GM19395 (cell line): ENCODE data around the gene LRRN1.
"Not testable (repeated sequence)": the region's sequence is repeated elsewhere in the genome, so short reads cannot be mapped to it uniquely, and the experiment has no call there.

Experiments
- ATAC-seq: cut with Tn5 transposase; IDR thresholded peaks from one replicate; pipeline ENCODE4 v1.9.1; 2021; ENCODE audit warnings: mild to moderate bottlenecking, moderate library complexity; ENCODE audit not compliant: unreplicated experiment

Gene LRRN1

GRCh38 chr3:3806092-3806491, 6.9 kb downstream of the LRRN1 start:
- ATAC-seq = no peak

- ATAC-seq = no peak
Observed at GRCh38 chr3:3806856-3807255, 7.6 kb downstream of the LRRN1 start.

- no peak for ATAC-seq
Observed at GRCh38 chr3:3813013-3813412, 13.8 kb downstream of the LRRN1 start.

- ATAC-seq = no peak
Observed at GRCh38 chr3:3815206-3815605, 16.0 kb downstream of the LRRN1 start.

- ATAC-seq = no peak
Observed at GRCh38 chr3:3816034-3816433, 16.8 kb downstream of the LRRN1 start.

GRCh38 chr3:3817865-3818264, 18.6 kb downstream of the LRRN1 start:
- no peak for ATAC-seq

- no peak for ATAC-seq
Observed at GRCh38 chr3:3821777-3822176, 22.5 kb downstream of the LRRN1 start.

- no peak for ATAC-seq
Observed at GRCh38 chr3:3825035-3825434, 25.8 kb downstream of the LRRN1 start.

GRCh38 chr3:3826521-3826920, 27.3 kb downstream of the LRRN1 start:
- no peak for ATAC-seq

- no peak for ATAC-seq
Observed at GRCh38 chr3:3827111-3827510, 27.9 kb downstream of the LRRN1 start.

GRCh38 chr3:3828417-3828816, 29.2 kb downstream of the LRRN1 start:
- not testable (repeated sequence) for ATAC-seq

GRCh38 chr3:3836845-3837244, 37.6 kb downstream of the LRRN1 start:
- ATAC-seq = no peak

GRCh38 chr3:3842356-3842755, 43.1 kb downstream of the LRRN1 start:
- ATAC-seq = no peak

- ATAC-seq = no peak
Observed at GRCh38 chr3:3847994-3848922, 49.0 kb downstream of the LRRN1 start.

- no peak for ATAC-seq
Observed at GRCh38 chr3:3848923-3849275, 49.7 kb downstream of the LRRN1 start.

- peak; percentile 77 for ATAC-seq
Observed at GRCh38 chr3:3851621-3852323, 52.5 kb downstream of the LRRN1 start.

GRCh38 chr3:3853544-3853943, 54.3 kb downstream of the LRRN1 start:
- no peak for ATAC-seq

- ATAC-seq = no peak
Observed at GRCh38 chr3:3855056-3855455, 55.8 kb downstream of the LRRN1 start.

- ATAC-seq = no peak
Observed at GRCh38 chr3:3860235-3860634, 61.0 kb downstream of the LRRN1 start.

GRCh38 chr3:3862534-3862933, 63.3 kb downstream of the LRRN1 start:
- ATAC-seq = no peak

GRCh38 chr3:3875491-3875890, 76.3 kb downstream of the LRRN1 start:
- no peak for ATAC-seq

GRCh38 chr3:3881050-3881449, 81.8 kb downstream of the LRRN1 start:
- no peak for ATAC-seq
